GM12878 (cell line): ENCODE results near the gene TCIRG1. TPM values are rescaled to one million over a fixed set of nuclear protein-coding genes. Genes with fewer than 3 reads are reported as not detected.
"Not testable (repeated sequence)": the region's sequence is repeated elsewhere in the genome, so short reads cannot be mapped to it uniquely, and the experiment has no call there.

Experiments used
- ATAC-seq: fragments of 200-7000 bp; cut with Tn5 transposase; 3 replicates; pipeline ENCODE4 v1.9.1; 2020; ENCODE audit warnings: mild to moderate bottlenecking, moderate library complexity
- BruUV-seq: library from RNA; stranded (reverse); fragments of 400-500 nt; replicated peaks from 2 replicates; lab custom pipeline; 2021; lab: Mats Ljungman, UMichigan
- CTCF ChIA-PET: fragments of 300-600 bp; sonication (Branson Sonifier 250); formaldehyde crosslinking; extraction: SDS; loops from one replicate; lab custom pipeline; 2021; ENCODE audit warnings: inconsistent platforms; lab: Yijun Ruan, JAX
- POLR2A ChIA-PET: fragments of 350-600 bp; formaldehyde crosslinking; extraction: SDS; loops from one replicate; lab custom pipeline; 2021; ENCODE audit warnings: inconsistent platforms; lab: Charles Lee
- RAD21 ChIA-PET: fragments of 300-600 bp; sonication (Branson Sonifier 250); formaldehyde crosslinking; loops from one replicate; lab custom pipeline; 2023; ENCODE audit warnings: antibody characterized with exemption; ENCODE audit not compliant: unreplicated experiment; lab: Charles Lee
- SMC1A ChIA-PET: fragments of 300-600 bp; sonication (Branson Sonifier 250); formaldehyde crosslinking; loops from one replicate; lab custom pipeline; 2023; ENCODE audit not compliant: unreplicated experiment, uncharacterized antibody; lab: Charles Lee
- DNase-seq: peaks from one replicate; pipeline ENCODE4 v3.0.0-alpha.2; 2011; ENCODE audit warnings: low read depth, low spot score
- FAIRE-seq: peaks from 3 replicates; lab custom pipeline; 2011; peaks lifted over from hg19 to GRCh38; lab: Jason Lieb, UNC
- H2AFZ ChIP-seq: 2 replicates; pipeline ENCODE4 v1.6.0; 2011; ENCODE audit warnings: low read depth, low read length, control low read depth; ENCODE audit not compliant: control insufficient read depth
- H3K27ac ChIP-seq: 2 replicates; pipeline ENCODE4 v1.5.1; 2011; ENCODE audit warnings: control low read depth; ENCODE audit not compliant: control insufficient read depth, insufficient read depth
- H3K27me3 ChIP-seq, 2 experiments: replicated peaks in 1 of 2; 2 replicates each; pipeline versions ENCODE4 v1.6.0 to v1.6.1; 2011; ENCODE audit warnings: low read length in 1 of 2; ENCODE audit not compliant: control insufficient read depth in 2 of 2, insufficient read depth in 2 of 2
- H3K36me3 ChIP-seq, 2 experiments: 2 replicates each; pipeline ENCODE4 v1.5.1; 2011; ENCODE audit warnings: low read length in 1 of 2; ENCODE audit not compliant: control insufficient read depth in 2 of 2, insufficient read depth in 2 of 2
- H3K4me1 ChIP-seq: 2 replicates; pipeline ENCODE4 v1.6.1; 2011; ENCODE audit warnings: mild to moderate bottlenecking, low read length, moderate library complexity, mixed read lengths; ENCODE audit not compliant: control insufficient read depth, insufficient read depth
- H3K4me2 ChIP-seq: 2 replicates; pipeline ENCODE4 v1.6.0; 2011; ENCODE audit warnings: control low read depth; ENCODE audit not compliant: control insufficient read depth, insufficient read depth
- H3K4me3 ChIP-seq: fragments of 200-600 bp; sonication (generic); 2 replicates; pipeline ENCODE4 v1.5.1; 2016
- H3K79me2 ChIP-seq: 2 replicates; pipeline ENCODE4 v1.6.0; 2011; ENCODE audit warnings: low read length; ENCODE audit not compliant: control insufficient read depth, insufficient read depth
- H3K9ac ChIP-seq: 2 replicates; pipeline ENCODE4 v1.8.0; 2011; ENCODE audit warnings: low read length, control low read depth, mixed read lengths; ENCODE audit not compliant: control insufficient read depth, insufficient read depth
- H3K9me3 ChIP-seq: replicated peaks from 3 replicates; pipeline ENCODE4 v1.5.1; 2011; ENCODE audit warnings: mild to moderate bottlenecking, low read length; ENCODE audit not compliant: control insufficient read depth, insufficient read depth
- H4K20me1 ChIP-seq: 2 replicates; pipeline ENCODE4 v1.6.0; 2011; ENCODE audit not compliant: control insufficient read depth, insufficient read depth
- WGBS: methylation state at CpG from one replicate; pipeline ENCODE4 v1.1.6; 2016; ENCODE audit warnings: low lambda C conversion rate; ENCODE audit not compliant: insufficient replicate concordance, insufficient coverage; ENCODE audit errors: missing lambda C conversion rate; 5-methylcytosine and 5-hydroxymethylcytosine counted together
- in situ Hi-C: fragments of 300-500 bp; cut with MboI; formaldehyde crosslinking; loops from 9 replicates; pipeline ENCODE4 v1.14.3; 2018; ENCODE audit warnings: mixed read lengths
- intact Hi-C: fragments of 100-400 bp; cut with micrococcal nuclease; formaldehyde crosslinking; loops from one replicate; pipeline ENCODE4 v1.14.2; 2022; ENCODE audit not compliant: unreplicated experiment
- polyA plus RNA-seq, 11 experiments: library from polyadenylated mRNA; depleted of rRNA in 4 of 11; unstranded in 6 of 11; stranded (reverse) in 5 of 11; fragments of >200 nt; fragmentation: Nextera tagmentation in 4 of 11; fragmentation: Illumina TruSeq in 1 of 11; extraction: Ambion mirVana in 4 of 11; extraction: Trizol in 1 of 11; gene quantifications; 1 replicate in 1 of 11; 2 replicates in 10 of 11; pipeline versions ENCODE4 v1.2.1 to v1.2.3, GENCODE V29; 2011 to 2016; ENCODE audit warnings: inconsistent platforms in 2 of 11, missing spikeins in 2 of 11, low read depth in 1 of 11
- total RNA-seq, 4 experiments: library from RNA; depleted of rRNA in 3 of 4; stranded (reverse); fragments of >200 nt in 3 of 4; fragmentation: Illumina TruSeq in 1 of 4; extraction: Trizol in 1 of 4; gene quantifications; 2 replicates each; pipeline versions ENCODE4 v1.2.1 to v1.2.3, GENCODE V29; 2013 to 2021

TCIRG1 gene
- total and polyA plus RNA-seq, 10 of the 15 experiments (the other 5 are each of a cell fraction or from before 2014, with no cell fraction given), result 0.76 to 218 (median 87.4) TPM

GRCh38 chr11:67990546-67991346 lies 48.1 kb upstream of the TCIRG1 start:
- DNase-seq, H4K20me1 ChIP-seq, H3K4me2 ChIP-seq, H3K4me3 ChIP-seq, H3K9me3 ChIP-seq, H2AFZ ChIP-seq, POLR2A ChIA-PET, H3K9ac ChIP-seq, in situ Hi-C loops, BruUV-seq, intact Hi-C loops, H3K36me3 ChIP-seq, FAIRE-seq, SMC1A ChIA-PET, H3K79me2 ChIP-seq, H3K4me1 ChIP-seq, RAD21 ChIA-PET, H3K27ac ChIP-seq, H3K27me3 ChIP-seq: not testable (repeated sequence)
- CTCF ChIA-PET, result interaction anchor here (0.6 kb wide), 1 partner anchor 88 kb away, joined by 3 read pairs; no protein-coding TSS in a partner anchor
- ATAC-seq, result 0 out of 3 replicates have a peak, but pooled peaks have one; percentile 15
- 87% methylated on average over 39 of the region's 58 CpGs for WGBS

- 91% methylated on average over 23 of the region's 70 CpGs for WGBS
- BruUV-seq, SMC1A ChIA-PET: not testable (repeated sequence)
These were observed 47.3 kb upstream of the TCIRG1 start for GRCh38 chr11:67991347-67992121.

More at GRCh38 chr11:67991347-67992121, 47.3 kb upstream of the TCIRG1 start:
- H4K20me1 ChIP-seq, DNase-seq, in situ Hi-C loops, CTCF ChIA-PET, H3K9me3 ChIP-seq, H3K4me3 ChIP-seq, H3K9ac ChIP-seq, H3K4me2 ChIP-seq, H3K27ac ChIP-seq, H2AFZ ChIP-seq, H3K79me2 ChIP-seq, intact Hi-C loops, ATAC-seq, RAD21 ChIA-PET, FAIRE-seq, H3K36me3 ChIP-seq, POLR2A ChIA-PET, H3K27me3 ChIP-seq, H3K4me1 ChIP-seq: not testable (repeated sequence)
